Ishikawa (cell line): ENCODE results near the gene PRTN3.

Source experiments
- CEBPB ChIP-seq: IDR thresholded peaks from 2 replicates; pipeline ENCODE4 v1.6.1; 2012
- CREB1 ChIP-seq: IDR thresholded peaks from 2 replicates; pipeline ENCODE4 v1.6.1; 2012; ENCODE audit warnings: low read depth
- EGR1 ChIP-seq: IDR thresholded peaks from 2 replicates; pipeline ENCODE4 v1.6.1; 2012
- EP300 ChIP-seq: IDR thresholded peaks from 2 replicates; pipeline ENCODE4 v1.6.1; 2012; ENCODE audit warnings: borderline replicate concordance
- FOXM1 ChIP-seq: IDR thresholded peaks from 2 replicates; pipeline ENCODE4 v1.6.1; 2012; ENCODE audit warnings: low read depth, borderline replicate concordance
- RAD21 ChIP-seq: IDR thresholded peaks from 2 replicates; pipeline ENCODE4 v1.6.1; 2012; ENCODE audit warnings: low read depth
- REST ChIP-seq: IDR thresholded peaks from 2 replicates; pipeline ENCODE4 v1.6.1; 2012; ENCODE audit warnings: low read depth, mild to moderate bottlenecking
- TCF12 ChIP-seq: IDR thresholded peaks from 2 replicates; pipeline ENCODE4 v1.6.1; 2012; ENCODE audit warnings: low read depth
- TEAD4 ChIP-seq: IDR thresholded peaks from 2 replicates; pipeline ENCODE4 v1.6.1; 2012
- YY1 ChIP-seq: IDR thresholded peaks from 2 replicates; pipeline ENCODE4 v1.6.1; 2012; ENCODE audit warnings: low read depth
- ZBTB7A ChIP-seq: IDR thresholded peaks from 2 replicates; pipeline ENCODE4 v1.6.1; 2012; ENCODE audit warnings: low read depth

DNA sequence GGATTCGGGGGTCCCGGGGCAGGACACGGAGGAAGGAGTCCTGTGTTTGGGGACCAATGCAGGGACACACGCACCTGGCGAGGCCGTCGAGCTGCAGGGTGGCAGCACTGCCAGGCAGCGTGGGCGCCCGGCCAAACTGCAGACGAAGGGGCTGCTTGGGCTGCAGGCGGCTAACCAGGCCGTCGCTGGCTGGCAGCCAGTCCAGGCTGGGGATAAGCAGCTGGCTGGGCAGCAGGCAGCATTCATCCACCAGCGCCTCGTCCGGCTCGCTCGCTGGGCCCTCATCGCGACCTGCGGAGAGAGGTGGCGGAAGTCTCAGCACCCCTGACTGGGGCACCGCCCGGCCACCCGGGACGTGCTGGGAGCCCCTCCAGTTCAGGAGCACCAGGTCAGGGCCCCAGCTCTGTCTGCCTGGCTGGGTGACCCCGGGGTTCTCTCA is 30.2 kb downstream of the PRTN3 start:
- TF ChIP-seq REST (no peak), CEBPB (no peak), EP300 (no peak), RAD21 (no peak), CREB1 (no peak), YY1 (no peak), TCF12 (no peak), EGR1 (no peak), FOXM1 (no peak), ZBTB7A (no peak; the same call in 1 of the 2 replicates), TEAD4 (no peak)
